Measurements from ENCODE around the gene IQSEC1. TPM values are rescaled to one million over a fixed set of nuclear protein-coding genes. Genes with fewer than 3 reads are reported as not detected.

Gene IQSEC1
- total and polyA plus RNA-seq, 2 donors (not counting 3 experiments of a cell fraction or from before 2014, with no cell fraction given) = 5.2 to 18.0 TPM

- H4K20me1 ChIP-seq (replicated peaks; ENCODE audit: control insufficient read depth, extremely low read depth, insufficient read depth, low read length) = no peaks in the 10 kb centered on the region
- H3K4me2 ChIP-seq (ENCODE audit: insufficient read depth, low read length) = no peak overlapping the region
- dilution Hi-C loops (cut with MboI; ENCODE audit: extremely low pct_ligation_motif_present, low sequenced_read_pairs) = no loop called here
- CTCF ChIA-PET = interaction anchor here (1.2 kb wide), 1 partner anchor 57 kb away, joined by 5 read pairs; no protein-coding TSS in a partner anchor
- TF ChIP-seq POLR2AphosphoS5 (IDR thresholded peaks at IDR 0.05; ENCODE audit: insufficient read depth, low read depth, low read length) (no peak), POLR2A (IDR thresholded peaks at IDR 0.05; ENCODE audit: low read depth, low read length) (no peak), MYC (IDR thresholded peaks at IDR 0.05; ENCODE audit: low read depth, low read length) (no peak), JUN (IDR thresholded peaks at IDR 0.05; ENCODE audit: borderline replicate concordance, insufficient read depth, insufficient read length, low read depth) (no peak), CTCF (IDR thresholded peaks at IDR 0.05; ENCODE audit: extremely low read depth in 1 of 2, insufficient read depth in 1 of 2, low read depth in 1 of 2, low read length in 2 of 2) (no peak), GATA2 (IDR thresholded peaks at IDR 0.05; ENCODE audit: insufficient read depth, insufficient read length, low read depth, low read length) (no peak), FOS (IDR thresholded peaks at IDR 0.05; ENCODE audit: borderline replicate concordance, insufficient read depth, low read length) (no peak)
- H2AFZ ChIP-seq (ENCODE audit: low read depth, low read length) = no peak overlapping the region
- no peaks in the 10 kb centered on the region for H3K4me1 ChIP-seq (ENCODE audit: control insufficient read depth, extremely low read depth, insufficient read depth, low read length)
- no peaks in the 10 kb centered on the region for H3K9me3 ChIP-seq (replicated peaks; ENCODE audit: control insufficient read depth, insufficient read depth, low read length)
- no TSS peak for BruUV-seq (replicated peaks)
- H3K79me2 ChIP-seq (ENCODE audit: control insufficient read depth, insufficient read depth, low read length) = no peaks in the 10 kb centered on the region
- DNase-seq (ENCODE audit: low read depth, low spot score) (no peak), FAIRE-seq (no peak)
- POLR2A ChIA-PET = no interaction called here
- intact Hi-C loops (cut with micrococcal nuclease) = no loop called here
- H3K9ac ChIP-seq (replicated peaks; ENCODE audit: extremely low read depth, insufficient read depth, low read length) = no peak overlapping the region
- H3K36me3 ChIP-seq (ENCODE audit: control insufficient read depth in 2 of 2, extremely low read depth in 1 of 2, insufficient read depth in 2 of 2, low read length in 2 of 2) = no peaks in the 10 kb centered on the region
- no peak overlapping the region for H3K4me3 ChIP-seq (replicated peaks in 1 of 3; ENCODE audit: insufficient read depth in 1 of 3, low read depth in 1 of 3, low read length in 3 of 3)
- H3K27me3 ChIP-seq (ENCODE audit: control insufficient read depth in 2 of 2, insufficient read depth in 2 of 2, low read length in 2 of 2) = peaks cover 0 to 3% of the 10 kb centered on the region in 2 experiments
- no peaks in the 10 kb centered on the region for H3K9me1 ChIP-seq (replicated peaks; ENCODE audit: control insufficient read depth, extremely low read depth, insufficient read depth, low read length)
- H3K27ac ChIP-seq (ENCODE audit: insufficient read depth, low read depth, low read length) = no peak overlapping the region
Observed at GRCh38 chr3:13034861-13035260, 38.4 kb downstream of the IQSEC1 start.
